Pancreas (tissue), 10 donors: ENCODE data around the gene PGBD4. TPM values are rescaled to one million over a fixed set of nuclear protein-coding genes. Genes with fewer than 3 reads are reported as not detected.
A peak's percentile ranks its signal among the peaks of the same experiment; 100 is the strongest.

Experiments
- ATAC-seq, 4 donors: fragments of 200-7000 bp; cut with Tn5 transposase; one replicate each; pipeline versions ENCODE4 v1.8.0 to v1.9.1; 2020; ENCODE audit warnings: mild to moderate bottlenecking in 4 of 4, moderate library complexity in 4 of 4
- DNase-seq, 6 donors: peaks; one replicate each; pipeline ENCODE4 v3.0.0-alpha.2; 2020
- FAIRE-seq: peaks from 2 replicates; lab custom pipeline; 2012; peaks lifted over from hg19 to GRCh38; lab: Jason Lieb, UNC
- H3K27ac ChIP-seq, 4 donors: fragments of 200-600 bp; sonication (generic); 1 replicate in 3 of 4; 2 replicates in 1 of 4; pipeline versions ENCODE4 v1.5.0 to v1.8.0; 2020
- H3K27me3 ChIP-seq, 4 donors: fragments of 200-600 bp; one replicate each; pipeline ENCODE4 v1.8.0; 2021
- H3K36me3 ChIP-seq, 3 donors: fragments of 200-600 bp; sonication (generic) in 1 of 3; one replicate each; pipeline versions ENCODE4 v1.5.0 to v1.8.0; 2020 to 2021
- H3K4me1 ChIP-seq, 3 donors: fragments of 200-600 bp; one replicate each; pipeline ENCODE4 v1.8.0; 2021
- H3K4me3 ChIP-seq, 4 donors: fragments of 200-600 bp; sonication (generic) in 2 of 4; one replicate each; pipeline versions ENCODE4 v1.5.0 to v1.8.0; 2020 to 2021
- H3K9me3 ChIP-seq, 4 donors: fragments of 200-600 bp; one replicate each; pipeline ENCODE4 v1.8.0; 2021
- WGBS, 2 donors: extraction: QIAGEN DNeasy Blood & Tissue Kit; methylation state at CpG; one replicate each; pipeline ENCODE4 v1.1.7; 2013; 5-methylcytosine and 5-hydroxymethylcytosine counted together
- intact Hi-C, 3 donors: fragments of 100-400 bp; cut with DNase I; formaldehyde crosslinking; loops; one replicate each; pipeline versions ENCODE4 v1.11.1 to v1.14.2; 2022
- polyA plus RNA-seq, 2 donors: library from polyadenylated mRNA; stranded (reverse); fragments of 200-250 nt; gene quantifications; one replicate each; pipeline ENCODE4 v1.2.3, GENCODE V29; 2013
- total RNA-seq, 6 donors: library from RNA; stranded (reverse); fragmentation: NEBNext Ultra II Directional in 4 of 6; extraction: Animal tissue kit (Norgen Biotek cat#: 25700) in 4 of 6; gene quantifications; one replicate each; pipeline versions ENCODE4 v1.2.1 to v1.2.4, GENCODE V29; 2021 to 2023
- TF ChIP-seq, protein P1 (sequence below), 4 donors: fragments of 200-600 bp; sonication (generic) in 3 of 4; IDR thresholded peaks; one replicate each; pipeline versions ENCODE4 v1.5.0 to v1.8.0; 2021; ENCODE audit warnings: antibody characterized with exemption in 4 of 4
- donor health status: healthy with polysubstance abuse.
- donor health status: DM: no; HTN: no; CAD: no; lungs with moderate emphysema.
- donor health status: DM: no; HTN: no; CAD: no.
- donor health status: control.
- donor health status: control.
- donor health status: Bipolar disorder and iron deficiency.
- donor health status: DM: yes; HTN: yes; CAD: no.
- donor health status: DM: no; HTN: no; CAD: no.
- donor health status: DM: no; HTN: no; CAD: no.
- donor health status: DM: yes; HTN: yes; CAD: no.

The PGBD4 gene
- total and polyA plus RNA-seq, 8 donors: 0.37 to 1.1 (median 0.59) TPM

DNA sequence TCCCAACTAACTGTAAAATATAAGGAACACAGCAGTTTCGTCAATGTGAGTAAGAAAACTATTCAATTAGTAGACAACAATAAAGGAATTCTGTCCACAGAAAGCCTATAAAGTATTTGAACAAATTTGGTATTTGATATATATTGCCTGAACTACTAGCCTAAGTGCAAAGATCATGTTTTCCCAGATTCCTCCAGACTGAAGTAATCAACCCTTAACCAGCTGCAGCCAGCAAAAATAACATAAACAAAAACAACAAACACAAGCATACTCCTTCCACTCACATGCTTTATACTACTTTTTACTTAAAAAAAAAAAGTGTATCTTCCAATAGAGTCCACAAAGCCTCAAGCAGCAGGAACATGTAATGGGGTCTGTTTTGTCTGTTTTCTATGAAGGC lies 24.1 kb downstream of the PGBD4 start:
- ATAC-seq (no peak), FAIRE-seq (no peak), DNase-seq (no peak)
- intact Hi-C loops: no loop called here
- H3K9me3 ChIP-seq: no peaks in the 10 kb centered on the region
- no peaks in the 10 kb centered on the region for H3K4me1 ChIP-seq
- no peaks in the 10 kb centered on the region for H3K27me3 ChIP-seq
- H3K36me3 ChIP-seq: no peaks in the 10 kb centered on the region
- H3K27ac ChIP-seq: no peak overlapping the region
- no peak overlapping the region for H3K4me3 ChIP-seq
- TF ChIP-seq, protein P1, sequence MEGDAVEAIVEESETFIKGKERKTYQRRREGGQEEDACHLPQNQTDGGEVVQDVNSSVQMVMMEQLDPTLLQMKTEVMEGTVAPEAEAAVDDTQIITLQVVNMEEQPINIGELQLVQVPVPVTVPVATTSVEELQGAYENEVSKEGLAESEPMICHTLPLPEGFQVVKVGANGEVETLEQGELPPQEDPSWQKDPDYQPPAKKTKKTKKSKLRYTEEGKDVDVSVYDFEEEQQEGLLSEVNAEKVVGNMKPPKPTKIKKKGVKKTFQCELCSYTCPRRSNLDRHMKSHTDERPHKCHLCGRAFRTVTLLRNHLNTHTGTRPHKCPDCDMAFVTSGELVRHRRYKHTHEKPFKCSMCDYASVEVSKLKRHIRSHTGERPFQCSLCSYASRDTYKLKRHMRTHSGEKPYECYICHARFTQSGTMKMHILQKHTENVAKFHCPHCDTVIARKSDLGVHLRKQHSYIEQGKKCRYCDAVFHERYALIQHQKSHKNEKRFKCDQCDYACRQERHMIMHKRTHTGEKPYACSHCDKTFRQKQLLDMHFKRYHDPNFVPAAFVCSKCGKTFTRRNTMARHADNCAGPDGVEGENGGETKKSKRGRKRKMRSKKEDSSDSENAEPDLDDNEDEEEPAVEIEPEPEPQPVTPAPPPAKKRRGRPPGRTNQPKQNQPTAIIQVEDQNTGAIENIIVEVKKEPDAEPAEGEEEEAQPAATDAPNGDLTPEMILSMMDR (IDR thresholded peaks at IDR 0.05): no peak
- 17 to 31% methylated on average over 1 of the region's 1 CpG for WGBS, 2 donors

DNA sequence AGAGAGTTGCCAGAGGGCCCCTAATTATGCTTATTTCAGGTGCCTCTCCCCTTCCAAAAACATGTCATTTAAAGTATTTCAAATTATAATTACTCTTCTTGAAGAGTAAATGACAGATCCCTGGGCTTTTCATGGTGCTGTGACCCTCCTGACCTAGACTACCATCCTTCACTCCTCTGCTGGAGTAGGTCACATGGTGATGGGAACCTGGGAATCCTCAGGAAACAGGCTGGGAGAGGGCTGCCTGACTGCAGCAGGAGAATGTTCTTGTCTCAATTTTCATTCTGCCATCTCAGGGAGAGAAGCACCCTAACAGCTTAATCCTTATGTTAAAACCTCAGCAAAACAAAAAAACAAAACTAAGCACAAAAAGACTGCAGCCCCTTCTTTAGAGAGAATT lies 24.6 kb downstream of the PGBD4 start:
- H3K27me3 ChIP-seq: no peaks in the 10 kb centered on the region
- ATAC-seq (no peak), FAIRE-seq (no peak), DNase-seq (no peak)
- no peaks in the 10 kb centered on the region for H3K9me3 ChIP-seq
- TF ChIP-seq, protein P1 (IDR thresholded peaks at IDR 0.05): no peak
- intact Hi-C loops: no loop called here
- H3K36me3 ChIP-seq: no peaks in the 10 kb centered on the region
- H3K4me1 ChIP-seq: no peaks in the 10 kb centered on the region
- H3K4me3 ChIP-seq: no peak overlapping the region
- no peak overlapping the region for H3K27ac ChIP-seq

DNA sequence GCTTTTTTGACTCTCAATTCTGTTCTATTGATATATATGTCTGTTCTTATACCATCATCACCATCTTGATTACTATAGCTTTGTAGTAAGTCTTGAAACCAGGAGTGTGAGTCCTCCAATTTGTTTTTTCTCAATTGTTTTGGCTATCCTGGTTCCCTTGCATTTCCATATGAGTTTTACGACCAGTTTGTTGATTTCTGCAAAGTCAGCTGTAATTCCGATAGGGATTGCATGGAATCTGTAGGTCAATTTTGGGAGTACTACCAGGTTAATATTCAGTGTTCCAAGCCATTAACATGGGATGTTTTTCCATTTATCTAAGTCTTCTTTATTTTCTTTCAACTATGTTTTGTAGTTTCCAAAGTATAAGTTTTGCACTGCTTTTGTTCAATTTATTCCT lies 27.0 kb downstream of the PGBD4 start:
- FAIRE-seq (no peak), ATAC-seq (no peak), DNase-seq (no peak)
- H3K36me3 ChIP-seq: no peaks in the 10 kb centered on the region
- H3K4me1 ChIP-seq: no peaks in the 10 kb centered on the region
- H3K27ac ChIP-seq: no peak overlapping the region
- no peaks in the 10 kb centered on the region for H3K9me3 ChIP-seq
- H3K4me3 ChIP-seq: no peak overlapping the region
- TF ChIP-seq, protein P1 (IDR thresholded peaks at IDR 0.05): no peak
- intact Hi-C loops: no loop called here
- no peaks in the 10 kb centered on the region for H3K27me3 ChIP-seq
- WGBS, 2 donors: 48 to 49% methylated on average over 2 of the region's 2 CpGs

DNA sequence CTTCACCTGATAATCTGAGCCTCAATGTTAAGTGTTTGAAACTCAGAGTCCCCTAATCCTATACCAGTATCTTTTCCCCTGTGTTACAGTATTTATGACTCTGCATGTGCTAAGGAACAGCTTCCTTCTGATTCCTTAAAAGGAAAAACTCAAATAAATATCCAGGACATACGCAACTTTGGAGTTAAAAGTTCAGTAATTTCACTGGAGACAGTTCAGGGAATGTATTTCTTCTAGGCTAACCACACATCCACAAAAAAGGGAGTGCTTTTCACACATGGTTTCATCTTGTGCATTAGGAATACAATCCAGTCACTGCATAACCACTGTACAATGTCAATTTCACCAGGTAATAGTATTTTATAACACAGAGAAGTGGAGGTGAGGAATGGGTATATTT lies 31.0 kb downstream of the PGBD4 start:
- H3K36me3 ChIP-seq: no peaks in the 10 kb centered on the region
- no peak overlapping the region for H3K4me3 ChIP-seq
- no peak for FAIRE-seq

DNA sequence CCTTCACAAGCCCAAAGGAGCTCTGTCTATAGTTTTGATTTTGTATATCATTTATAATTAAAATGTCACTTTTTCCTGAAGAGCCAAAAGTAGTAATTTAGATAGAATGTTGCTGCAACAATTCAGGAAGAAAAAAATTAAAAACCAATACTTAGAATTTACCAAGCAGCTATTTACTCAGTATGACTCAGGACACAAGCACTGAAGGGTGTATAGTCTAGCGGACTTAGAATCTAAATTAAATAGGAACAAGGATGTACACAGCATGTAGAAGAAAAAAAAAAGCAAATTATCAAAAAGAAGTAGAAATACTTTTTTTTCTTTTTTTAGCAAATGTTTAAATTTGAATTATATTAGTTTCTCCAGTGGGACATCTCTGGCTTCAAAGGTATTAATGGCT lies 31.6 kb downstream of the PGBD4 start:
- no peaks in the 10 kb centered on the region for H3K36me3 ChIP-seq
- no peak overlapping the region for H3K4me3 ChIP-seq
- H3K27ac ChIP-seq: no peak overlapping the region
- no peak for ATAC-seq
- H3K4me1 ChIP-seq: no peaks in the 10 kb centered on the region
- intact Hi-C loops: no loop called here
- 98 to 100% methylated on average over 1 of the region's 1 CpG for WGBS, 2 donors
- peak; percentile 47 for FAIRE-seq
- H3K27me3 ChIP-seq: no peaks in the 10 kb centered on the region
- H3K9me3 ChIP-seq: no peaks in the 10 kb centered on the region
- TF ChIP-seq, protein P1 (IDR thresholded peaks at IDR 0.05): no peak
- DNase-seq: no peak

More for the DNA sequence above, 31.0 kb downstream of the PGBD4 start:
- ATAC-seq (no peak), DNase-seq (no peak)
- intact Hi-C loops: no loop called here
- Histone ChIP-seq H3K27ac (no peak overlapping the region), H3K9me3 (no peaks in the 10 kb centered on the region), H3K4me1 (no peaks in the 10 kb centered on the region), H3K27me3 (no peaks in the 10 kb centered on the region)
- WGBS, 2 donors: 95 to 98% methylated on average over 1 of the region's 1 CpG
- TF ChIP-seq, protein P1 (IDR thresholded peaks at IDR 0.05): no peak
